ENCODE measurements around the gene WDR7. TPM values are rescaled to one million over a fixed set of nuclear protein-coding genes. Genes with fewer than 3 reads are reported as not detected.

Gene WDR7
- total RNA-seq, 1 donor from 2014 or later: 15.4 TPM

DNA sequence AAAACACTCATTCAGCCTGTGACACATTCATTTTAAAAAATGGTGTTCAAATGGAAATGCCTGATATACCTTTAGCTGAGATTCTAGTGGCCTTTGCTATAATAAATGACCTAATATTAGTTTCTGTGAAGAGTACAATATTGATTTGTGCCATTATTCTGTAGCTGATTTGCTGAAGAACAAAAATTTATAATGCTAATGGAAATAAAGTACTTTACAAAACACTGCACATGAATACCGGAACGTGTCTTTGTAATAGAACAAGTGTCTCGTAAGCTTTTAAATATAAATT, 138.7 kb downstream of the WDR7 start:
- ATAC-seq: no peak

DNA sequence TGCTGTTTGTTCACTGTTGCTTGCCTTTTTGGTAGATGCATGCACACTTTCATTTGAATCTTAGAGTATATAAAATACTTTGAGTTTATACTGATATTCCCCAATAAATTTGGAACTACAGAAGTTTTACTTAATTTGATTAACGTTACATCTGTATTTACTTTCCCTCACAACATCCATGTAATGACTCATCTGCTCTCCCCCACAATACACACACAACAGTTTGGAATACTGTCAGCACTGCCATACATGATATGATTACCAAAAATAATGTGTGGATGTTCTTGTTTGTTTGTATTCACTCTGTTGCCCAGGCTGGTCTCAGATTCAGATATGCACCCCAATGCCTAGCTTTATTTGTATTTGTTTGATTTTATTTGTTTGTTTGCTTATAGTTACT, 144.2 kb downstream of the WDR7 start:
- no peak for DNase-seq (ENCODE audit: low spot score)
- ATAC-seq: no peak

More for the DNA sequence above, 138.7 kb downstream of the WDR7 start:
- no peak for DNase-seq (ENCODE audit: low spot score)

DNA sequence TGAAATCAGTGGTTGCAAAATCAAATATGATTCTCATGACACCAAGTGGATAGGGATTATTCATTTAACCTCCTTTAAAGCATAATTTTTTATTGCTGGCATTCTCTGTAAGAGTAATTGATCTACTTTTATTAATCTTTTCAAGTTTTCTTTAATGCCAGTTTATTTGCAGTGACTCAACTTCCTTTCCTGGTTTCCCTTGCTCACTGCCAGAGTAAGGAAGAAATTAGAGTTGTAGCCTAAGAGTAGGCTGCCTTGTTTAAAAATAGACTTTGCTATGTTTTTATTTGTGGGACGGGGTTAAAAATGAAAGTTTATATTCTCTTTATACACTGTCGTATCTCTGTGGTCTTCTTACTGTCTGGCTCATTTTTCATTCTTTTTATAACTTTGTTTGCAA, 148.6 kb downstream of the WDR7 start:
- ATAC-seq (no peak), DNase-seq (ENCODE audit: low spot score) (no peak)

DNA sequence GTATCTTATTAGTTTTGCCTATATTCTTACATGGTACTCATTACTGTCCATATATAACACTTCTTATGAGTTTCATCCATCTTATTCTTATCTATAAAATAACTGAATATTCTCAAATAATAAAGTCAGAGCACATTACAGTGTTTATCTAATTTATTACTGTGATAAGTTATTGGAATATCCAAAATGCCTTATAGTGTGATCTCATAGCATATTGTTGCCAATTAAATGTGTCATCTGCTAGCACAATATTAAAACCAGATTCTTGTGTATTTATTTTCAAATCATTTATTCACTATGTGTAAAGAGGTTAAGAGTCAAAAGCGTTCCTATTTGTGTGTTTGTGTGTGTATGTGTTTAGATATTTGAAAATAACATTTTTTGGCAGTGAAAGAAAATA, 151.9 kb downstream of the WDR7 start:
- DNase-seq (ENCODE audit: low spot score): no peak
- ATAC-seq: no peak

GRCh38 chr18:56804395-56804794, 153.2 kb downstream of the WDR7 start:
- DNase-seq (ENCODE audit: low spot score) (no peak), ATAC-seq (no peak)

DNA sequence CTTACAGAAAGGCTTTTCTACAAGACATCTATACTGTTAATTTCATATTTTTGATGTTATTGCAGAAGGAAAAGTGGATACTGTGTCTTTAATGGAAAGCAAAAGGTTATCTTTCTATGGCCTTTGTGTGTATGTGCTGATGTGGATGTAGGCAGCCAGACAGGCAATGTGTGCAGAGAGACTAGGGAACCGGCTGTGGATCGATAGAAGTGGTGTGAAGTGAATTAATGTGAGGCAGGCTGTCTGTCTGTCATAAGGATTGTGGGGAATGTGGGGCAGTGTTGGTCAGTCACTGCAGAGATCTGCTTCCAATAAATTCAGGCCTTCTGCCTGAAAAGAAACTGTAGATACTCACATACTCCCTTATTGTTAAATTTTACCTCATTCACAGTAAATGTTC, 156.7 kb downstream of the WDR7 start:
- DNase-seq (ENCODE audit: low spot score) (no peak), ATAC-seq (no peak)

DNA sequence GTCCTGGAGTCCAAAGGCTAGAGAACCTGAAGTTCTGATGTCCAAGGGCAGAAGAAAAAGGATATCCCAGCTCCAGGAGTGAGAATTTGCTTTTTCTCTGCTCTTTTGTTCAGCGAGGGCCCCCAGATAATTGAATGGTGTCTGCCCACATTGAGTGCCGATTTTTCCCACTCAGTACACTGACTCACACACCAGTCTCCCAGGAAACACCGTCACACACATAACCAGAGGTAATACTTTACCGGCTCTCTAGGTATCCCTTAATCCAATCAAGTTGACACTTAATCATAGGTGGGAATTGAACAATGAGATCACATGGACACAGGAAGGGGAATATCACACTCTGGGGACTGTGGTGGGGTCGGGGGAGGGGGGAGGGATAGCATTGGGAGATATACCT, 161.5 kb downstream of the WDR7 start:
- ATAC-seq: no peak
- DNase-seq (ENCODE audit: low spot score): no peak

- ATAC-seq (no peak), DNase-seq (ENCODE audit: low spot score) (no peak)
Measured at GRCh38 chr18:56815926-56816325, 164.8 kb downstream of the WDR7 start.

- no peak for ATAC-seq
- no peak for DNase-seq (ENCODE audit: low spot score)
Measured at GRCh38 chr18:56823986-56824565, 172.9 kb downstream of the WDR7 start.

- ATAC-seq (no peak), DNase-seq (ENCODE audit: low spot score) (no peak)
Measured at GRCh38 chr18:56825321-56825720, 174.2 kb downstream of the WDR7 start.

DNA sequence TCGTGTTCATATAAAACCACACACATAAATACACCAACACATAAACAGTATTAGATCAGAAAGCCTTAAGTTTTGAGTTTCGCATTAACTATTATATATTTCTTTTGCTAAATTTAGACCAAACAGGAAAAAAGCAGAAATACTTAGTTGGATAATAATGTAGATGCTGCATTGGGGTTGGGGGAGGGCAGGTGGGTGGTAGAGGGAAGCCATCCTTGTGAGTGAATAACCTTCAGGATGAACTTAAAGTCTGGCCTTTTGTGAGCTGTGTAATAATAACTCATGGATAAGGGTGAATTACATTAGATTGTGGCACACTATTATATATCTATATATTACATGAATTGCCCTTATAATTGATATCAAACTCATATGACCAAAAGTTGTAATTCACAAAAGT, 174.7 kb downstream of the WDR7 start:
- ATAC-seq: no peak

GRCh38 chr18:56831988-56832387, 180.8 kb downstream of the WDR7 start:
- ATAC-seq (no peak), DNase-seq (ENCODE audit: low spot score) (no peak)

More for the DNA sequence above, 174.7 kb downstream of the WDR7 start:
- DNase-seq (ENCODE audit: low spot score): no peak

GRCh38 chr18:56835331-56835730, 184.2 kb downstream of the WDR7 start:
- ATAC-seq (no peak), DNase-seq (ENCODE audit: low spot score) (no peak)

- no peak for ATAC-seq
Measured at GRCh38 chr18:56836173-56836572, 185.0 kb downstream of the WDR7 start.

GRCh38 chr18:56841836-56842235, 190.7 kb downstream of the WDR7 start:
- ATAC-seq: no peak
- DNase-seq (ENCODE audit: low spot score): no peak

More at GRCh38 chr18:56836173-56836572, 185.0 kb downstream of the WDR7 start:
- no peak for DNase-seq (ENCODE audit: low spot score)

- ATAC-seq: no peak
- no peak for DNase-seq (ENCODE audit: low spot score)
Measured at GRCh38 chr18:56843241-56843640, 192.1 kb downstream of the WDR7 start.

- no peak for DNase-seq (ENCODE audit: low spot score)
- ATAC-seq: no peak
Measured at GRCh38 chr18:56844556-56844955, 193.4 kb downstream of the WDR7 start.

DNA sequence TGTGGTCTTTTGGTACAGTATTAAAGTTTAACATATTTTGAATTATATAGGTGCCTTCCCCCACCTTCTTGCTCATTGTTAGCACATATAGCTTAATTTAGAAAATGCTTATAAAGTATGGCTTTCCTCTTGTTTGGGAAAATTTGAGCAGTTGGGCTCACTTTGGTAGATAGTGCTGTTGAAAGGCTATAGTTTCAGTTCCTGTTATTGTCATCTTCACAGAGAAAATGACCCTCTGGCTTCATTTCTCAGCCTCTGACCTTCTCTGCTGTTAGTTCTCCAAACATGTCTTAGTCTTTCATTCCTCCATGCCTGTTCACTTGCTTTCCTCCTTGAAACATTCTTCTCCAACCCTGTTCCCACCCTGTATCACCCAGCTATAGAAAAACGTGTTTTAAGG, 200.6 kb downstream of the WDR7 start:
- ATAC-seq: no peak
- no peak for DNase-seq (ENCODE audit: low spot score)

- DNase-seq (ENCODE audit: low spot score): no peak
- no peak for ATAC-seq
Measured at GRCh38 chr18:56853961-56854360, 202.8 kb downstream of the WDR7 start.

DNA sequence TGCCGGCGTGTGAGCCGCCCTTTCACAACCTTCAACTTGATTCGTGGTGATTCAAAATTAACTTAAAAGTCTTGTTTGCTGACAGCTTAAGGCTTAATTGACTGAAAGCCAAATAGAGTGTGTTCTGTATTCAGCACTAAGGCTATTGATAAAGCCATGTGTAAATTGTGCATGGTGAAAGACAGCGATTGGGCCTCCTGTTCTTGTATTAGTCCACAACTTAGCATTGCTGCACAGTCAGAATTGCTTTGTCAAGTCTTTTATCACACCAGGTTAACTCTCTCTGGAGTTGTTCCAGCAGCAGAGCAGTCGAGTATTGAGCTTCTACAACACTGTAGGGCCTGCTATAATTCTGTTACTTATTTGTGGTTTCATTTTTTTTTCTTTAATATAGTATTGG, 210.1 kb downstream of the WDR7 start:
- DNase-seq (ENCODE audit: low spot score) (no peak), ATAC-seq (peak; percentile 86)

GRCh38 chr18:56869189-56869777, 218.1 kb downstream of the WDR7 start:
- DNase-seq (ENCODE audit: low spot score) (no peak), ATAC-seq (peak; percentile 89)

DNA sequence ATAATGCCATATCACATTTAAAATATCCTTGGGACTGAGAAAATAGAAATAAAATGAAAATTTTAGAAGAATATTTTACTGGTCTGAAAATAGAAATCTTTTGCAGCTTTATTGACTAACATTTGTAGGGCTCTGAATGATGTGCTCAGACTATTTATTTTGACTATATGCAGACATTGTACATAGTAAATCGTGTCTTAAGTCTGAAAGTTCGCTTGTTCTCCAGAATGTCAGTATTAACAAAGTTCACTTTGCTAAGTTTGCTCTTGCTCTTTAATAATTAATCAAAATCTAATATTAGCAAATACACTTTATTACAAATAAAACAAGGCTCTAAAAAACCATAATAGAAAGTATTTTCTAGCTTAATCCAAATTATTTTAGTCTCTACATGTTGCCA, 219.8 kb downstream of the WDR7 start:
- no peak for DNase-seq (ENCODE audit: low spot score)
- peak; percentile 51 for ATAC-seq

GRCh38 chr18:56872140-56872539, 221.0 kb downstream of the WDR7 start:
- DNase-seq (ENCODE audit: low spot score) (no peak), ATAC-seq (peak; percentile 48)
